WI38 (cell line): ENCODE measurements around the gene SPINK5.

Experiments
- H3K4me3 ChIP-seq: 2 replicates; pipeline ENCODE4 v1.5.1; 2011; ENCODE audit warnings: low read depth, mild to moderate bottlenecking, control low read depth, low read length
- CTCF ChIP-seq: IDR thresholded peaks from 2 replicates; pipeline ENCODE4 v1.5.1; 2012; ENCODE audit warnings: low read depth, mild to moderate bottlenecking, control low read depth, low read length

The SPINK5 gene

GRCh38 chr5:148152781-148153180 is 89.0 kb downstream of the SPINK5 start:
- no peak for TF ChIP-seq CTCF
- H3K4me3 ChIP-seq, result no peak overlapping the region

GRCh38 chr5:148156609-148157008 is 92.8 kb downstream of the SPINK5 start:
- no peak for TF ChIP-seq CTCF

GRCh38 chr5:148162038-148162437 is 98.3 kb downstream of the SPINK5 start:
- no peak overlapping the region for H3K4me3 ChIP-seq
- TF ChIP-seq CTCF, result no peak

More at GRCh38 chr5:148156609-148157008, 92.8 kb downstream of the SPINK5 start:
- no peak overlapping the region for H3K4me3 ChIP-seq

GRCh38 chr5:148163345-148163744 is 99.6 kb downstream of the SPINK5 start:
- H3K4me3 ChIP-seq, result no peak overlapping the region
- no peak for TF ChIP-seq CTCF

GRCh38 chr5:148166550-148167283 is 102.9 kb downstream of the SPINK5 start:
- no peak for TF ChIP-seq CTCF

GRCh38 chr5:148168246-148168645 is 104.5 kb downstream of the SPINK5 start, which contains the start of gene SPINK14:
TSS of gene SPINK14 (plus strand) at chr5:148168546. CDS start at chr5:148169733, 1,187 bp downstream.
- H3K4me3 ChIP-seq, result no peak within 1 kb of the TSS

More at GRCh38 chr5:148166550-148167283, 102.9 kb downstream of the SPINK5 start:
- no peak overlapping the region for H3K4me3 ChIP-seq

More at GRCh38 chr5:148168246-148168645, 104.5 kb downstream of the SPINK5 start, which contains the start of gene SPINK14:
- TF ChIP-seq CTCF, result no peak
